CD4-positive, alpha-beta T cell (primary cell): Measurements from ENCODE around the gene FOXB2. TPM values are rescaled to one million over a fixed set of nuclear protein-coding genes. Genes with fewer than 3 reads are reported as not detected.
A peak's percentile ranks its signal among the peaks of the same experiment; 100 is the strongest.

ENCODE experiments used
- ATAC-seq: fragments of 200-7000 bp; cut with Tn5 transposase; one replicate; pipeline ENCODE4 v1.10.0; 2022; ENCODE audit warnings: mild to moderate bottlenecking; ENCODE audit not compliant: poor library complexity
- CTCF ChIA-PET: fragments of 350-600 bp; sonication (Branson Sonifier 250); formaldehyde crosslinking; loops from one replicate; lab custom pipeline; 2021; ENCODE audit warnings: antibody characterized with exemption, inconsistent platforms; lab: Charles Lee
- POLR2A ChIA-PET: fragments of 350-600 bp; sonication (Branson Sonifier 250); formaldehyde crosslinking; loops from one replicate; lab custom pipeline; 2021; ENCODE audit warnings: antibody characterized with exemption, inconsistent platforms; lab: Charles Lee
- DNase-seq, 14 experiments: peaks; one replicate each; pipeline ENCODE4 v3.0.0-alpha.2; 2013 to 2020; ENCODE audit warnings: mixed read lengths in 2 of 14
- H3K27ac ChIP-seq, 2 donors: one replicate each; pipeline versions ENCODE4 v1.5.1 to v1.7.0; 2013; ENCODE audit warnings: low read length in 2 of 2, low read depth in 1 of 2, mild to moderate bottlenecking in 1 of 2
- H3K27me3 ChIP-seq, 2 experiments: 1 replicate in 1 of 2; 2 replicates in 1 of 2; pipeline versions ENCODE4 v1.6.1 to v1.7.0; 2013; ENCODE audit warnings: low read length in 2 of 2, control low read depth in 1 of 2, mild to moderate bottlenecking in 1 of 2, moderate library complexity in 1 of 2; ENCODE audit not compliant: insufficient read depth in 2 of 2, control insufficient read depth in 1 of 2
- H3K36me3 ChIP-seq: one replicate; pipeline ENCODE4 v1.6.1; 2013; ENCODE audit warnings: low read length, control low read depth; ENCODE audit not compliant: insufficient read depth
- H3K4me1 ChIP-seq: one replicate; pipeline ENCODE4 v1.6.1; 2013; ENCODE audit warnings: low read length, control low read depth; ENCODE audit not compliant: insufficient read depth
- H3K4me3 ChIP-seq: one replicate; pipeline ENCODE4 v1.5.1; 2013; ENCODE audit warnings: mild to moderate bottlenecking, low read length, moderate library complexity
- H3K9me3 ChIP-seq, 2 experiments: 1 replicate in 1 of 2; 2 replicates in 1 of 2; pipeline versions ENCODE4 v1.6.1 to v1.7.0; 2013; ENCODE audit warnings: low read length in 2 of 2, mild to moderate bottlenecking in 2 of 2, control low read depth in 1 of 2, moderate library complexity in 1 of 2; ENCODE audit not compliant: control insufficient read depth in 1 of 2, insufficient read depth in 1 of 2
- H3K27ac Mint-ChIP-seq: one replicate; pipeline ENCODE4 v1.8.0; 2020; ENCODE audit warnings: mixed read lengths
- H3K27me3 Mint-ChIP-seq: one replicate; pipeline ENCODE4 v1.8.0; 2021; ENCODE audit warnings: mixed read lengths
- H3K36me3 Mint-ChIP-seq: one replicate; pipeline ENCODE4 v1.8.0; 2021; ENCODE audit warnings: low read depth, mixed read lengths
- H3K4me1 Mint-ChIP-seq: one replicate; pipeline ENCODE4 v1.8.0; 2021; ENCODE audit warnings: low read depth, mixed read lengths
- H3K4me3 Mint-ChIP-seq: one replicate; pipeline ENCODE4 v1.8.0; 2020; ENCODE audit warnings: mild to moderate bottlenecking, mixed read lengths
- H3K9me3 Mint-ChIP-seq: one replicate; pipeline ENCODE4 v1.8.0; 2020; ENCODE audit warnings: mixed read lengths
- CTCF ChIP-seq: fragments of 200-600 bp; IDR thresholded peaks from one replicate; pipeline ENCODE4 v1.8.0; 2022; ENCODE audit warnings: antibody characterized with exemption, mild to moderate bottlenecking
- intact Hi-C, 2 experiments: fragments of 100-400 bp; cut with DNase I in 1 of 2; cut with micrococcal nuclease in 1 of 2; formaldehyde crosslinking; loops; one replicate each; pipeline versions ENCODE4 v1.15.1 to v1.9.0; 2023 to 2025; cut with DNase I, micrococcal nuclease
- total RNA-seq, 174 experiments: library from RNA in 2 of 174; stranded (reverse) in 2 of 174; gene quantifications; one replicate each; pipeline ENCODE4 v1.2.3 and lab custom pipeline; 2021 to 2026

The FOXB2 gene
- total RNA-seq, 2 experiments from 2014 or later: not detected

DNA sequence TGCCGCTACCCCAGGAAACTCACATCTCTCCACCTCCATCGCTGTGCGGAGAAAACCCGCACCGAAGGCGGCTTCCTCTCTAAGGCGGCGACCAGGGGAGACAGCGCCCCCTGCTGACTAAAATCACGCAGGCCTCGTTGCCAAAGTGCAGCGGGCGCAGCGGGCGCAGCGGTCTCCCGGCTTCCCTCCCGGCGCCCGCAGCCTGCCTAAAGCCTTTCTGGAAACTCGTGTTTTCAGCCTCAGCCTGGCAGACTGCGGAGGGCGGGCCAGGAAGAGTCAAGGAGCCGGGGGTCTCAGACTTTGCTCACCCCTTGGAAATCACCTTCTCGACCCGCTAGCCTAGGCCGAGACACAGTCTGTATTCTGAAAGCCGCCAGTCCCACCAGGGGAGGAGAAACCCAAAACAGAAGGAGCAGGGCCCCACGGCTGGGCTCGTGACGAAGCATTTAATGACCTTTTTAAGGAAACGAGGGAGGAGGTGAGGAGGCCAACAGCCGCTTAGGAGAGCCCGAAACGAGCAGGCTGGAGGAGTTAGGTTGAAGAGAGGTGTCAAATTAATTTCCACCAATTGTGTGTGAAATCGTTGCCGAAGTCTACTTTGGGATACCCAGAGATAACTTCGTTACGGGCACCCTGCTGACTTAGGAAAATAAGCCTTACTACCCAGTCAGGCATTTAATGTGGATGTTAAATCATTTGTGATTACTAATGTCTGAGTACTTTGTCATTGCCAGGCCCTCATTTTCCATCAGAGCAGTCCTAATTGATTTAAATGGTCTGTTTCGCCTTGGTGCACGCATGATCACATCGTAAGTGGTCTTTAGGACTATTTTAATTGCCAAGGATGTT, 7.3 kb upstream of the FOXB2 start:
- ATAC-seq (peak; percentile 46), DNase-seq (peak; percentile 24 to 69 (median 40))
- intact Hi-C loops: loop anchor here (5.0 to 10.0 kb wide), 2 partner anchors 565 to 567 kb away; no protein-coding TSS in a partner anchor
- Mint-ChIP-seq H3K27me3 (peaks cover 86% of the 10 kb centered on the region), H3K36me3 (no peaks in the 10 kb centered on the region), H3K4me3 (no peak overlapping the region), H3K27ac (no peak overlapping the region), H3K4me1 (peaks cover 9% of the 10 kb centered on the region), H3K9me3 (no peaks in the 10 kb centered on the region)
- ChIA-PET POLR2A (no interaction called here), CTCF (no interaction called here)
- H3K9me3 ChIP-seq: peaks cover 0 to 35% of the 10 kb centered on the region in 2 experiments
- peak; percentile 69 for TF ChIP-seq CTCF
- H3K27me3 ChIP-seq: peaks cover 58 to 67% of the 10 kb centered on the region in 2 experiments
- H3K4me1 ChIP-seq: peaks cover 7% of the 10 kb centered on the region
- H3K27ac ChIP-seq: no peak overlapping the region
- H3K36me3 ChIP-seq: no peaks in the 10 kb centered on the region
- H3K4me3 ChIP-seq: peak overlapping the region; percentile 11

GRCh38 chr9:77013206-77013931, 6.1 kb upstream of the FOXB2 start:
- intact Hi-C loops: loop anchor here (5.0 to 10.0 kb wide), 2 partner anchors 566 to 569 kb away; no protein-coding TSS in a partner anchor
- Mint-ChIP-seq H3K9me3 (no peaks in the 10 kb centered on the region), H3K27me3 (peaks cover 90% of the 10 kb centered on the region), H3K4me1 (peaks cover 17% of the 10 kb centered on the region), H3K4me3 (no peak overlapping the region), H3K36me3 (no peaks in the 10 kb centered on the region), H3K27ac (no peak overlapping the region)
- ChIA-PET POLR2A (no interaction called here), CTCF (no interaction called here)
- no peak for DNase-seq
- H3K36me3 ChIP-seq: no peaks in the 10 kb centered on the region
- H3K9me3 ChIP-seq: peaks cover 0 to 37% of the 10 kb centered on the region in 2 experiments
- no peak overlapping the region for H3K4me3 ChIP-seq
- H3K4me1 ChIP-seq: peaks cover 8% of the 10 kb centered on the region
- ATAC-seq: no peak
- peaks cover 70 to 75% of the 10 kb centered on the region in 2 experiments for H3K27me3 ChIP-seq
- TF ChIP-seq CTCF: no peak
- H3K27ac ChIP-seq: no peak overlapping the region

DNA sequence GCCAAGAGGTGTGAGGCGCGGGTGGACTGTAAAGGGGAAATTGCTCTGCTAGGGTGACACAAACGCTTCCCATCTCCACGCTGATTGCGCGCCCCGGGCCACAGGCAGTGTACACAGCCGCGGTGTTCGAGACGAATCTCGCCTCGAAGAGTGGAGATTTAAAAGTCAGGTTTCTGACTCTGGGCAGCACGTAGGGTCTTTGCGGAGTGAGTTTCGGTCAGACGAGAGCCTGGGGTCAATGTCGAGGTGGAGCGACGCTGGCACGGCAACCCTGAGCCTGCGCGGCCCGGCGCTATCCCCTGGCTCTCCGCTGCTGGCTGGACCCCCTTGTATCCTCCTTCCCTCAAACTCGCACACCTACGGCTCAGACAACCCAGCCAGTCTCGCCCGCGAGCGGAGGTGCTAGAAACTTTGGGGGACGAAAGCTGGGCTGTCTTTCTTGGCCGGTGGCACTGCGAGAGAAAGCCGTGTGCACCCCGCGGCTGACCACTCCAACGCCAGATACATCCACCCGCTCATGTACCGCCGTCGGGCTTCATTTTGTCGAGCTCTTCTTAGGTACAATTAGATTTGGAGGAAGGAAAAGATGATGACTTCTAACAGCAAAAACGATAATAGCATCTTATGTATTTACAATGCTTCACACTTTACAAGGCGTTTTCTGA, 5.4 kb upstream of the FOXB2 start:
- no peak for DNase-seq
- Mint-ChIP-seq H3K36me3 (no peaks in the 10 kb centered on the region), H3K4me3 (no peak overlapping the region), H3K27me3 (peaks cover 90% of the 10 kb centered on the region), H3K9me3 (no peaks in the 10 kb centered on the region), H3K4me1 (peaks cover 17% of the 10 kb centered on the region), H3K27ac (no peak overlapping the region)
- Histone ChIP-seq H3K4me3 (no peak overlapping the region), H3K27me3 (peaks cover 75 to 77% of the 10 kb centered on the region in 2 experiments), H3K4me1 (peaks cover 11% of the 10 kb centered on the region), H3K9me3 (peaks cover 0 to 42% of the 10 kb centered on the region in 2 experiments), H3K36me3 (no peaks in the 10 kb centered on the region), H3K27ac (no peak overlapping the region)
- ATAC-seq: no peak
- ChIA-PET CTCF (no interaction called here), POLR2A (no interaction called here)
- no peak for TF ChIP-seq CTCF
- intact Hi-C loops: loop anchor here (5.0 to 10.0 kb wide), 2 partner anchors 567 to 569 kb away; no protein-coding TSS in a partner anchor
